ENCODE data around the gene NPTX2. TPM values are rescaled to one million over a fixed set of nuclear protein-coding genes. Genes with fewer than 3 reads are reported as not detected.
A peak's percentile ranks its signal among the peaks of the same experiment; 100 is the strongest.

NPTX2 gene
- total RNA-seq, 1 donor from 2014 or later, result 81.2 TPM

DNA sequence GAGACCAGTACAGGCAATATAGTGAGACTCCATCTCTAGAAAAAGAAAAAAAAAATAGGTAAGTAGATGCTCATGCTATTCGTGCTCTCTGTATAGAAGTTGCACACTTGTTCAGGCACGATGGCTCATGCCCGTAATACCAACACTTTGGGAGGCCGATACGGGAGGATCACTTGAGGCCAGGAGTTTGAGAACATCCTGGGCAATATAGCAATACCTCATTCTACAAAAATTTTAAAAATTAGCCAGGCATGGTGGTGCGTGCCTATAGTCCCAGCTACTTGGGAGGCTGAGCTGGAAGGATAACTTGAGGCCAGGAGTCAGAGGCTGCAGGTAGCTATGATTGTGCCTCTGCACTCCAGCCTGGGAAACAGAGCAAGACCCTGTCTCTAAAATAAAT is 17.2 kb upstream of the NPTX2 start:
- Mint-ChIP-seq H3K4me3 (ENCODE audit: unreplicated experiment) (no peak overlapping the region), H3K36me3 (ENCODE audit: unreplicated experiment) (no peaks in the 10 kb centered on the region), H3K27ac (ENCODE audit: unreplicated experiment) (no peak overlapping the region), H3K27me3 (ENCODE audit: unreplicated experiment) (no peaks in the 10 kb centered on the region), H3K9me3 (ENCODE audit: unreplicated experiment) (no peaks in the 10 kb centered on the region), H3K4me1 (ENCODE audit: low read depth, unreplicated experiment) (no peaks in the 10 kb centered on the region)
- TF ChIP-seq, protein P1, sequence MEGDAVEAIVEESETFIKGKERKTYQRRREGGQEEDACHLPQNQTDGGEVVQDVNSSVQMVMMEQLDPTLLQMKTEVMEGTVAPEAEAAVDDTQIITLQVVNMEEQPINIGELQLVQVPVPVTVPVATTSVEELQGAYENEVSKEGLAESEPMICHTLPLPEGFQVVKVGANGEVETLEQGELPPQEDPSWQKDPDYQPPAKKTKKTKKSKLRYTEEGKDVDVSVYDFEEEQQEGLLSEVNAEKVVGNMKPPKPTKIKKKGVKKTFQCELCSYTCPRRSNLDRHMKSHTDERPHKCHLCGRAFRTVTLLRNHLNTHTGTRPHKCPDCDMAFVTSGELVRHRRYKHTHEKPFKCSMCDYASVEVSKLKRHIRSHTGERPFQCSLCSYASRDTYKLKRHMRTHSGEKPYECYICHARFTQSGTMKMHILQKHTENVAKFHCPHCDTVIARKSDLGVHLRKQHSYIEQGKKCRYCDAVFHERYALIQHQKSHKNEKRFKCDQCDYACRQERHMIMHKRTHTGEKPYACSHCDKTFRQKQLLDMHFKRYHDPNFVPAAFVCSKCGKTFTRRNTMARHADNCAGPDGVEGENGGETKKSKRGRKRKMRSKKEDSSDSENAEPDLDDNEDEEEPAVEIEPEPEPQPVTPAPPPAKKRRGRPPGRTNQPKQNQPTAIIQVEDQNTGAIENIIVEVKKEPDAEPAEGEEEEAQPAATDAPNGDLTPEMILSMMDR (IDR thresholded peaks at IDR 0.05; ENCODE audit: partially characterized antibody, unreplicated experiment), result no peak
- DNase-seq, result no peak

DNA sequence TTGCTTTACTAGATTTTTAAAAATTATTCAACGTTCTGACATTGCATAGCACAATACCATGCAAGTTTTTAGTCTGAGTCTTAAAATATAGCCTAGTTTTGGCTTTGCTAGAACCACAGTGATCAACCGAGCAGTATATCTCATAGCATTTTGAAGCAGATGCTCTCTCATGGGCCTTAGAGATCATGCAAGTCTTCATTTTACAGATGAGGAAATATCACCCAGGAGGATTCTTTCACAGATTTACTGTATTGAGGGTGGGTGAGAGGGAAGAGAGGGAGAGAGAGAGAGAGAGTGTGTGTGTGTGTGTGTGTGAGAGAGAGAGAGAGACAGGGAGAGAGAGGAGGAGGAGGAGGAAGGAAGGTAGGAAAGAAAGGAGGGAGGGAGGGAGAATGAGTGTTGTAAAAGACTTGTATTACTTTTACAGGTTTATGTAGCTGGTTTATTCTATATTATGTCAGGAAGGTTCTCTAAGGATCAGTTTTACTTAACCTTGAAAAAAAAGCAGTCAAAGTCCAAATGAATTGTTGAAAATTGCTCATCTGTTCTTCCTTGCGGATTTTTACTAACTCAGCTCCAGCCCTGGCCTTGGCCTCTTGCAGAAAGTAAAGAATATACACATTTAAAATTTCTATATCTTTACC is 14.2 kb upstream of the NPTX2 start:
- TF ChIP-seq, protein P1 (IDR thresholded peaks at IDR 0.05; ENCODE audit: partially characterized antibody, unreplicated experiment), result no peak
- Mint-ChIP-seq H3K27ac (ENCODE audit: unreplicated experiment) (no peak overlapping the region), H3K4me3 (ENCODE audit: unreplicated experiment) (no peak overlapping the region), H3K27me3 (ENCODE audit: unreplicated experiment) (no peaks in the 10 kb centered on the region), H3K36me3 (ENCODE audit: unreplicated experiment) (peaks cover 10% of the 10 kb centered on the region), H3K4me1 (ENCODE audit: low read depth, unreplicated experiment) (no peaks in the 10 kb centered on the region), H3K9me3 (ENCODE audit: unreplicated experiment) (no peaks in the 10 kb centered on the region)
- no peak for DNase-seq

DNA sequence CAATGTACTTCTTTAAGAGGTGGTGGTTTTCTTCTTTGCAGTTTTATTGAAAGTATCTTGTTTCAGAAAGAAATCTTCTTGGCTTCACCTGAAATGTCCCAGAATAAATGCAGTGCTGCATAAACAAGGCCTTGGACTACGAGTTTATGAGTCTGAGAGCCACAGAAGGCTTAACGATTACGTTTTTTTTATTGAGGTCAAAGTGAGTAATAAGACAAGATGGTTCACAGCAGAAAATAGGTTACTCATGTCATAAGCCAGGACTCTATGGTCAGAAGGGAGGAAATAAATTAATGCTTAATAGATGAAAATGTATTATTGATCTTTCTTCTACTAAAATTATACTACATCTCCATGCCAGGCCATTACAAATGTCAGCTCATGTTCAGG is 13.7 kb upstream of the NPTX2 start:
- no peaks in the 10 kb centered on the region for H3K27me3 Mint-ChIP-seq (ENCODE audit: unreplicated experiment)
- H3K9me3 Mint-ChIP-seq (ENCODE audit: unreplicated experiment), result no peaks in the 10 kb centered on the region
- peaks cover 10% of the 10 kb centered on the region for H3K36me3 Mint-ChIP-seq (ENCODE audit: unreplicated experiment)
- H3K4me1 Mint-ChIP-seq (ENCODE audit: low read depth, unreplicated experiment), result no peaks in the 10 kb centered on the region
- H3K4me3 Mint-ChIP-seq (ENCODE audit: unreplicated experiment), result no peak overlapping the region
- TF ChIP-seq, protein P1 (IDR thresholded peaks at IDR 0.05; ENCODE audit: partially characterized antibody, unreplicated experiment), result no peak
- no peak for DNase-seq
- no peak overlapping the region for H3K27ac Mint-ChIP-seq (ENCODE audit: unreplicated experiment)

DNA sequence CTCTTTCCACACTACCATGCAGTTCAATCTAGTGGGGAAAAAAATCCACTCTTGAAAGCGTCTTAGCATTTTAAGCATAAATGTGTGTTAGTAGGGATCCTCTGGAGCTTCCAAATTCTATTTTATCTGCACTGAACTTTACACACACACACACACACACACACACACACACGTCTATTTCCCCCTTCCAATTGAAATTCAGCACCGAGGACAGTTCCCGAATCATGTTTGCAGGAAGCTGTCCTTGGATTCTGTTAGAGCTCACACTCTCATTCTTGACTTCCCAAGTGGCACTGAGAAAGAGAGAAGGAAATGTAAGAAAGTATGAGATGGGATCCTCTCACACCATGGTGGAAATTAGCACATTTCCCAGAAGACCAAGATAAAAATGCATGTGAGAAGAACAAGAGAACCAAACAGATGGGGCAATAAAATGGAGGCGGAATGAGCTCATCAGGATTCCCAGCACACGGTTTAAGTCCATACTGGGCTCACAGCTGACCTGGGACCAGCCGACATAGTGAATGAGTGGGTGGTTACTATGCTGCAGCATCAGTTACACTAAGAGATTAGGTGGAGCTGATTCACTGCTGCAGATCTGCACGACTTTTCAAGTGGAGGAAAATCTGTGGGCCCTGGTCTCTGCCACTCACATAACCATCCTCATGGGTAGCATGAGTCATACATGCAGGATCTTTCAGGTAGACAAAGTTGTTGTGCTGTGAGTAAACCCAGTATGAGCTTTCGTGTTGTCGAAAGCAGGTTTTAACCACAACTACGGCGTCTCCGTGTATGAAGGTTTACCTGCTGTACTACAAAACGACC is 3.3 kb upstream of the NPTX2 start:
- Mint-ChIP-seq H3K4me3 (ENCODE audit: unreplicated experiment) (peak overlapping the region; percentile 31), H3K27me3 (ENCODE audit: unreplicated experiment) (peaks cover 5% of the 10 kb centered on the region), H3K4me1 (ENCODE audit: low read depth, unreplicated experiment) (peaks cover 15% of the 10 kb centered on the region), H3K9me3 (ENCODE audit: unreplicated experiment) (peaks cover 5% of the 10 kb centered on the region), H3K27ac (ENCODE audit: unreplicated experiment) (peak overlapping the region; percentile 60), H3K36me3 (ENCODE audit: unreplicated experiment) (no peaks in the 10 kb centered on the region)
- TF ChIP-seq, protein P1 (IDR thresholded peaks at IDR 0.05; ENCODE audit: partially characterized antibody, unreplicated experiment), result no peak
- no peak for DNase-seq
